ENCODE measurements around the gene CELSR1.

DNA sequence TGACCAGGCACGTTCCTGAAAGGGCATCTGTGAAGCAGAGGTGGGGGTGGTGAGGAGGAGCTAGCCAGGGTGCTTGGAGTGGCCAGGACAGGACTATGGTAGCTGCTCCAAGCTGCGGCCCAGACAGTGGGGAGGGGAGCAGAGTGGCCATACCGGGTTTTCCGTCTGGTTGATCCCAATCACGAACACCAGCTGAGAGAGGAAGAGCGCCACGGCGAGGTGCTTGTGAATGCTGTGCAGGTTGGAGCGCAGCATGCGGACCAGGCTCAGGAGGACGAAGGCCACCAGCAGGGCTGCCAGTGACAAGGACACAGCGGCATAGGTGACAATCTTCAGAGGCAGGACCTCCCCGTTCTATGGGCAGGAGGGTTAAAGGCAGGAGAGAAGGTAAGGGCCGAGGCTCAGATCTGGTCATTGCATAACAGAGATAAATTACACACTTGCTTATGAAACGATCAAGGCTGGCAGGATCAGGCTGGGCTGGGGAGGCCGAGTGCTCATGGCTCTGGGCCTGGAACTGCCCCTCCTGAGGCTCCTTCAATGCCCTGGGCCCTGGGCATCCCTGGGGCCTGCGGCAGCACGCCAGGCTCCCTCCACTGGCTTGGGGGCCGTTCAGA is 160.4 kb downstream of the CELSR1 start:
- no peak for TF ChIP-seq POLR2A (IDR thresholded peaks at IDR 0.05)
- no peak for TF ChIP-seq CTCF (IDR thresholded peaks at IDR 0.05)
